ENCODE data around the gene CERS1. TPM values are rescaled to one million over a fixed set of nuclear protein-coding genes. Genes with fewer than 3 reads are reported as not detected.

Gene CERS1
- total RNA-seq, 1 experiment from 2014 or later: 4.4 TPM

GRCh38 chr19:18878058-18878797 is 17.7 kb downstream of the CERS1 start:
- intact Hi-C loops (cut with micrococcal nuclease; ENCODE audit: unreplicated experiment): no loop called here
- H3K36me3 Mint-ChIP-seq (ENCODE audit: insufficient read depth, unreplicated experiment): peaks cover 35% of the 10 kb centered on the region

GRCh38 chr19:18876865-18877264 is 19.1 kb downstream of the CERS1 start:
- no peaks in the 10 kb centered on the region for H3K9me3 Mint-ChIP-seq (ENCODE audit: low read depth, unreplicated experiment)
- no peak overlapping the region for H3K4me3 Mint-ChIP-seq (ENCODE audit: low read depth, unreplicated experiment)
- TF ChIP-seq CTCF (IDR thresholded peaks at IDR 0.05; ENCODE audit: unreplicated experiment): no peak
- CTCF ChIA-PET: no interaction called here
- H3K27me3 Mint-ChIP-seq (ENCODE audit: unreplicated experiment): no peaks in the 10 kb centered on the region
- no peaks in the 10 kb centered on the region for H3K4me1 Mint-ChIP-seq (ENCODE audit: low read depth, unreplicated experiment)
- H3K36me3 Mint-ChIP-seq (ENCODE audit: insufficient read depth, unreplicated experiment): peaks cover 45% of the 10 kb centered on the region
- H3K27ac Mint-ChIP-seq (ENCODE audit: unreplicated experiment): no peak overlapping the region
- no TSS peak for BruUV-seq (replicated peaks)
- no peak for DNase-seq
- intact Hi-C loops (cut with micrococcal nuclease; ENCODE audit: unreplicated experiment): no loop called here

More at GRCh38 chr19:18878058-18878797, 17.7 kb downstream of the CERS1 start:
- Mint-ChIP-seq H3K27me3 (ENCODE audit: unreplicated experiment) (no peaks in the 10 kb centered on the region), H3K27ac (ENCODE audit: unreplicated experiment) (no peak overlapping the region), H3K9me3 (ENCODE audit: low read depth, unreplicated experiment) (no peaks in the 10 kb centered on the region), H3K4me1 (ENCODE audit: low read depth, unreplicated experiment) (no peaks in the 10 kb centered on the region), H3K4me3 (ENCODE audit: low read depth, unreplicated experiment) (no peak overlapping the region)
- DNase-seq: no peak
- BruUV-seq (replicated peaks): no TSS peak
- CTCF ChIA-PET: no interaction called here
- no peak for TF ChIP-seq CTCF (IDR thresholded peaks at IDR 0.05; ENCODE audit: unreplicated experiment)

- Mint-ChIP-seq H3K27ac (ENCODE audit: unreplicated experiment) (no peak overlapping the region), H3K27me3 (ENCODE audit: unreplicated experiment) (no peaks in the 10 kb centered on the region), H3K4me3 (ENCODE audit: low read depth, unreplicated experiment) (no peak overlapping the region), H3K9me3 (ENCODE audit: low read depth, unreplicated experiment) (no peaks in the 10 kb centered on the region), H3K36me3 (ENCODE audit: insufficient read depth, unreplicated experiment) (peaks cover 50% of the 10 kb centered on the region), H3K4me1 (ENCODE audit: low read depth, unreplicated experiment) (no peaks in the 10 kb centered on the region)
- intact Hi-C loops (cut with micrococcal nuclease; ENCODE audit: unreplicated experiment): no loop called here
- DNase-seq: no peak
- CTCF ChIA-PET: interaction anchor here (0.6 kb wide), 1 partner anchor 76 kb away, joined by 5 read pairs; no protein-coding TSS in a partner anchor
- no peak for TF ChIP-seq CTCF (IDR thresholded peaks at IDR 0.05; ENCODE audit: unreplicated experiment)
- no TSS peak for BruUV-seq (replicated peaks)
Measured at GRCh38 chr19:18875726-18876125, 20.2 kb downstream of the CERS1 start.

- no peak for DNase-seq
- BruUV-seq (replicated peaks): no TSS peak
- no peak overlapping the region for H3K27ac Mint-ChIP-seq (ENCODE audit: unreplicated experiment)
- no peaks in the 10 kb centered on the region for H3K4me1 Mint-ChIP-seq (ENCODE audit: low read depth, unreplicated experiment)
- no peak overlapping the region for H3K4me3 Mint-ChIP-seq (ENCODE audit: low read depth, unreplicated experiment)
- H3K27me3 Mint-ChIP-seq (ENCODE audit: unreplicated experiment): no peaks in the 10 kb centered on the region
- H3K9me3 Mint-ChIP-seq (ENCODE audit: low read depth, unreplicated experiment): no peaks in the 10 kb centered on the region
- peaks cover 32% of the 10 kb centered on the region for H3K36me3 Mint-ChIP-seq (ENCODE audit: insufficient read depth, unreplicated experiment)
- CTCF ChIA-PET: interaction anchor here (0.7 kb wide), 1 partner anchor 486 kb away, joined by 5 read pairs; the partner anchor contains the start of gene GDF15
- no peak for TF ChIP-seq CTCF (IDR thresholded peaks at IDR 0.05; ENCODE audit: unreplicated experiment)
- intact Hi-C loops (cut with micrococcal nuclease; ENCODE audit: unreplicated experiment): no loop called here
Measured at GRCh38 chr19:18871543-18871942, 24.4 kb downstream of the CERS1 start.
